PC-3 (cell line): ENCODE data around the gene MED12L. TPM values are rescaled to one million over a fixed set of nuclear protein-coding genes. Genes with fewer than 3 reads are reported as not detected.
A peak's percentile ranks its signal among the peaks of the same experiment; 100 is the strongest.

Experiments used
- ATAC-seq: fragments of 200-7000 bp; cut with Tn5 transposase; 2 replicates; pipeline ENCODE4 v1.9.1; 2020; ENCODE audit warnings: mild to moderate bottlenecking, moderate library complexity
- BruUV-seq: library from RNA; stranded (reverse); fragments of 400-500 nt; replicated peaks from 2 replicates; lab custom pipeline; 2021; lab: Mats Ljungman, UMichigan
- CTCF ChIA-PET: fragments of 300-600 bp; sonication (Branson Sonifier 250); formaldehyde crosslinking; loops from one replicate; lab custom pipeline; 2022; ENCODE audit warnings: antibody characterized with exemption; lab: Charles Lee
- POLR2A ChIA-PET: fragments of 300-600 bp; sonication (Branson Sonifier 250); formaldehyde crosslinking; loops from one replicate; lab custom pipeline; 2022; ENCODE audit warnings: antibody characterized with exemption; ENCODE audit not compliant: unreplicated experiment; lab: Charles Lee
- DNase-seq: peaks from one replicate; pipeline ENCODE4 v3.0.0-alpha.2; 2015
- H2AFZ ChIP-seq: fragments of 300-600 bp; sonication (generic); 2 replicates; pipeline ENCODE4 v1.6.0; 2016; ENCODE audit warnings: antibody characterized with exemption, low read length
- H3F3A ChIP-seq: fragments of 300-600 bp; sonication (generic); one replicate; pipeline ENCODE4 v1.6.0; 2017; ENCODE audit warnings: antibody characterized with exemption, low read length, control low read depth, mild to moderate bottlenecking; ENCODE audit not compliant: unreplicated experiment
- H3K27ac ChIP-seq: fragments of 300-600 bp; sonication (generic); 2 replicates; pipeline ENCODE4 v1.5.1; 2016; ENCODE audit warnings: mild to moderate bottlenecking, low read length
- H3K27me3 ChIP-seq: fragments of 300-600 bp; sonication (generic); 2 replicates; pipeline ENCODE4 v1.6.1; 2016; ENCODE audit warnings: low read length, mixed read lengths
- H3K36me3 ChIP-seq: fragments of 300-600 bp; sonication (generic); 2 replicates; pipeline ENCODE4 v1.6.1; 2016; ENCODE audit warnings: low read depth, mixed run types, low read length, mixed read lengths
- H3K4me1 ChIP-seq: fragments of 300-600 bp; sonication (generic); 2 replicates; pipeline ENCODE4 v1.5.1; 2016; ENCODE audit warnings: low read length; ENCODE audit not compliant: insufficient read depth
- H3K4me2 ChIP-seq: fragments of 300-600 bp; sonication (generic); 2 replicates; pipeline ENCODE4 v1.6.0; 2016; ENCODE audit warnings: low read length
- H3K4me3 ChIP-seq: fragments of 300-600 bp; sonication (generic); 2 replicates; pipeline ENCODE4 v1.5.1; 2016; ENCODE audit warnings: mild to moderate bottlenecking, low read length, mixed read lengths
- H3K79me2 ChIP-seq: fragments of 300-600 bp; sonication (generic); 2 replicates; pipeline ENCODE4 v1.6.1; 2017; ENCODE audit warnings: low read length, mixed read lengths
- H3K9ac ChIP-seq: fragments of 300-600 bp; sonication (generic); 2 replicates; pipeline ENCODE4 v1.6.0; 2016; ENCODE audit warnings: mild to moderate bottlenecking, low read length
- H3K9me2 ChIP-seq: fragments of 300-600 bp; sonication (generic); replicated peaks from 2 replicates; pipeline ENCODE4 v1.6.1; 2016; ENCODE audit warnings: mixed run types, low read length, mixed read lengths
- H3K9me3 ChIP-seq: fragments of 300-600 bp; sonication (generic); 2 replicates; pipeline ENCODE4 v1.6.1; 2016; ENCODE audit warnings: low read length, mixed read lengths
- H4K20me1 ChIP-seq: fragments of 300-600 bp; sonication (generic); 2 replicates; pipeline ENCODE4 v1.6.1; 2016; ENCODE audit warnings: low read length, mixed read lengths
- EZH2 ChIP-seq: fragments of 300-600 bp; sonication (generic); IDR thresholded peaks from one replicate; pipeline ENCODE4 v1.6.1; 2017; ENCODE audit warnings: antibody characterized with exemption, mild to moderate bottlenecking, low read length; ENCODE audit not compliant: unreplicated experiment
- EZH2phosphoT487 ChIP-seq: fragments of 300-600 bp; sonication (generic); IDR thresholded peaks from 2 replicates; pipeline ENCODE4 v1.6.1; 2018; ENCODE audit warnings: mild to moderate bottlenecking, antibody characterized with exemption, low read length, borderline replicate concordance
- intact Hi-C: fragments of 100-400 bp; cut with micrococcal nuclease; formaldehyde crosslinking; loops from 2 replicates; pipeline ENCODE4 v1.9.0; 2023
- total RNA-seq: library from RNA; depleted of rRNA; stranded (reverse); fragments of >200 nt; gene quantifications from 2 replicates; pipeline ENCODE4 v1.2.3, GENCODE V29; 2014
- TF ChIP-seq, protein P1 (sequence below): fragments of 300-600 bp; sonication (generic); conservative IDR thresholded peaks from 2 replicates; pipeline ENCODE4 v1.5.1; 2017; ENCODE audit warnings: antibody characterized with exemption, low read depth, mild to moderate bottlenecking, low read length

MED12L gene
- total RNA-seq, 1 experiment from 2014 or later = 0.55 TPM

DNA sequence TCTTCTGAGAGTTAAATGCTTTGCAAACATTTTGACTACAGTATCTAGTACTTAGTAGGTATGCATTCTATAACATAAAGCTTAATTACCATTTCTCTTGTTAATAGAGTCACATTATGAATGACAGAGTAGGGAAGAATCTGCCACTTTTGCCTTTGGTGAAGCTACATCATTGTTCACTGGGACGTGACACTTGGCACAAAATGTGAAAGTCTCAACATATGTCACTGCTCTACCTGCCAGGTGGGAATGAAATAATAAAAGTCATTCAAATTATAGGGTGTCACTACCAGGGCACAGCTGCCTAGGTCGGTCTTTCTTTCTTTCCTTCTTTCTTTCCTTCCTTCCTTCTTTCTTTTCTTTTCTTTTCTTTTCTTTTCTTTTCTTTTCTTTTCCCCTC, 213.5 kb downstream of the MED12L start:
- ATAC-seq = no peak
- Histone ChIP-seq H4K20me1 (no peaks in the 10 kb centered on the region), H3K79me2 (peaks cover 34% of the 10 kb centered on the region), H2AFZ (no peak overlapping the region), H3K4me3 (no peak overlapping the region), H3K36me3 (peaks cover 25% of the 10 kb centered on the region), H3K4me1 (peaks cover 30% of the 10 kb centered on the region), H3F3A (no peaks in the 10 kb centered on the region), H3K27ac (no peak overlapping the region), H3K27me3 (no peaks in the 10 kb centered on the region), H3K9ac (no peak overlapping the region), H3K9me3 (no peaks in the 10 kb centered on the region), H3K4me2 (no peak overlapping the region), H3K9me2 (no peaks in the 10 kb centered on the region)
- POLR2A ChIA-PET = interaction anchor here (0.7 kb wide), 1 partner anchor 25 kb away, joined by 4 read pairs; no protein-coding TSS in a partner anchor
- TF ChIP-seq, protein P1, sequence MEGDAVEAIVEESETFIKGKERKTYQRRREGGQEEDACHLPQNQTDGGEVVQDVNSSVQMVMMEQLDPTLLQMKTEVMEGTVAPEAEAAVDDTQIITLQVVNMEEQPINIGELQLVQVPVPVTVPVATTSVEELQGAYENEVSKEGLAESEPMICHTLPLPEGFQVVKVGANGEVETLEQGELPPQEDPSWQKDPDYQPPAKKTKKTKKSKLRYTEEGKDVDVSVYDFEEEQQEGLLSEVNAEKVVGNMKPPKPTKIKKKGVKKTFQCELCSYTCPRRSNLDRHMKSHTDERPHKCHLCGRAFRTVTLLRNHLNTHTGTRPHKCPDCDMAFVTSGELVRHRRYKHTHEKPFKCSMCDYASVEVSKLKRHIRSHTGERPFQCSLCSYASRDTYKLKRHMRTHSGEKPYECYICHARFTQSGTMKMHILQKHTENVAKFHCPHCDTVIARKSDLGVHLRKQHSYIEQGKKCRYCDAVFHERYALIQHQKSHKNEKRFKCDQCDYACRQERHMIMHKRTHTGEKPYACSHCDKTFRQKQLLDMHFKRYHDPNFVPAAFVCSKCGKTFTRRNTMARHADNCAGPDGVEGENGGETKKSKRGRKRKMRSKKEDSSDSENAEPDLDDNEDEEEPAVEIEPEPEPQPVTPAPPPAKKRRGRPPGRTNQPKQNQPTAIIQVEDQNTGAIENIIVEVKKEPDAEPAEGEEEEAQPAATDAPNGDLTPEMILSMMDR = no peak
- TF ChIP-seq EZH2phosphoT487 (no peak), EZH2 (no peak)
- intact Hi-C loops = no loop called here
- no peak for DNase-seq
- CTCF ChIA-PET = no interaction called here
- BruUV-seq = no TSS peak

DNA sequence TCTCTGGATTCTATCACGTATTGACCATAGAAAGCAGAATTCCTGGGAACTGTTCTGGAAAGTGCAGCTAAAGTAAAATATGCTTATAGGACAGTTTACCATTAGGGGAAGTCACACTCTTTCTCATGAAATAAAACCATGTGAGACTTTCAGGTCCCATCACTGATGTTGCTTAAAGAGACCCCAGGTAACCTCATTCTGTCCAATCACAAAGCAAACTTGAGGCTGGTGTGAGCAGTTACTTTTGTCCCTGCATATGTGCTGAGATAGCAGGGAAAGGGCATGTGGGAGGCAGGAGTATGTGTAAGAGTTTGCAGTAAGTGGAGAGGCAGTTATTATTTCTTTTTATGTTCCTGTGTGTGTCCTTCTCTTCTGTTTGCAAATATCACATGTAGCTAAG, 215.1 kb downstream of the MED12L start:
- ATAC-seq = no peak
- no peak overlapping the region for H2AFZ ChIP-seq
- H3K9me2 ChIP-seq = no peaks in the 10 kb centered on the region
- peaks cover 16% of the 10 kb centered on the region for H3K36me3 ChIP-seq
- no peak overlapping the region for H3K27ac ChIP-seq
- peaks cover 34% of the 10 kb centered on the region for H3K79me2 ChIP-seq
- intact Hi-C loops = no loop called here
- TF ChIP-seq, protein P1 = no peak
- TF ChIP-seq EZH2 (no peak), EZH2phosphoT487 (no peak)
- no peak for DNase-seq
- peaks cover 5% of the 10 kb centered on the region for H3F3A ChIP-seq
- no TSS peak for BruUV-seq
- no peaks in the 10 kb centered on the region for H3K27me3 ChIP-seq
- H3K9ac ChIP-seq = no peak overlapping the region
- no peak overlapping the region for H3K4me3 ChIP-seq
- H3K4me2 ChIP-seq = no peak overlapping the region
- H4K20me1 ChIP-seq = no peaks in the 10 kb centered on the region
- peaks cover 40% of the 10 kb centered on the region for H3K4me1 ChIP-seq
- ChIA-PET POLR2A (no interaction called here), CTCF (no interaction called here)
- H3K9me3 ChIP-seq = no peaks in the 10 kb centered on the region

DNA sequence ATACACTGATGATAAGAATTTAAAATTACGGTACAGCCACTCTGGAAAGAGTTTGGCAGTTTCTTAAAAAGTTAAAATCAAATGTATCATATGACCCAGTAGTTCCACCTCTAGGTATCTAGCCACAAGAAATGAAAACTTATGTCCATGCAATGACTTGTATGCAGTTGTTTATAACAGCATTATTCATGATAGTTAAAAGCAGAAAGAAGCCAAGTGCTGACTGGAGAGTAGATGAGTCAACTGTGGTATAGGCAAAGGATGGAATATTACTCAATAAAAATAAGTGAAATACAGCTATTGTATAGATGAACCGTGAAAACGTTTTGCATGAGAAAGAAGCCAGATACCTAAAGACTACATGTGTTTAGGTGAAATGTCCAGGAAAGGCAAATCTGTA, 216.3 kb downstream of the MED12L start:
- no peaks in the 10 kb centered on the region for H4K20me1 ChIP-seq
- ChIA-PET CTCF (interaction anchor here (0.7 kb wide), 1 partner anchor 132 kb away, joined by 4 read pairs; no protein-coding TSS in a partner anchor), POLR2A (no interaction called here)
- H3K4me1 ChIP-seq = peaks cover 53% of the 10 kb centered on the region
- H3K4me3 ChIP-seq = peak overlapping the region; percentile 37; the same call in 1 of the 2 replicates
- H3K27ac ChIP-seq = peak overlapping the region; percentile 95
- H3K36me3 ChIP-seq = peaks cover 16% of the 10 kb centered on the region
- H3K9ac ChIP-seq = peak overlapping the region; percentile 17
- ATAC-seq (peak; percentile 49), DNase-seq (peak; percentile 89)
- peaks cover 17% of the 10 kb centered on the region for H3F3A ChIP-seq
- H3K27me3 ChIP-seq = no peaks in the 10 kb centered on the region
- H3K79me2 ChIP-seq = peaks cover 39% of the 10 kb centered on the region
- no TSS peak for BruUV-seq
- H3K4me2 ChIP-seq = peak overlapping the region; percentile 67
- TF ChIP-seq, protein P1 = no peak
- no peak for TF ChIP-seq EZH2
- no peak for TF ChIP-seq EZH2phosphoT487
- intact Hi-C loops = loop anchor here (1.0 kb wide), 1 partner anchor 26 kb away; no protein-coding TSS in a partner anchor
- H2AFZ ChIP-seq = no peak overlapping the region
- no peaks in the 10 kb centered on the region for H3K9me3 ChIP-seq
- H3K9me2 ChIP-seq = no peaks in the 10 kb centered on the region
